ENCODE measurements around the gene GPR108.
"Not testable (repeated sequence)": the region's sequence is repeated elsewhere in the genome, so short reads cannot be mapped to it uniquely, and the experiment has no call there.

GPR108 gene

GRCh38 chr19:6765738-6766356 is 28.5 kb upstream of the GPR108 start:
- H3K4ac ChIP-seq (ENCODE audit: low read depth, low read length) = peak overlapping the region; percentile 16
- H3K9me3 ChIP-seq (ENCODE audit: insufficient read depth, low read depth, low read length) = no peaks in the 10 kb centered on the region
- H2BK120ac ChIP-seq (ENCODE audit: insufficient read depth, low read length, poor library complexity) = peak overlapping the region; percentile 37
- H4K8ac ChIP-seq (ENCODE audit: low read depth, low read length) = peak overlapping the region; percentile 49
- no peak overlapping the region for H2BK12ac ChIP-seq (ENCODE audit: low read length)
- H3K27ac ChIP-seq (ENCODE audit: low read depth, low read length) = peak overlapping the region; percentile 82
- peaks cover 6% of the 10 kb centered on the region for H3K79me2 ChIP-seq (ENCODE audit: control insufficient read depth, insufficient read depth, low read length, poor library complexity)
- peaks cover 2 to 8% of the 10 kb centered on the region in 2 experiments for H3K36me3 ChIP-seq (ENCODE audit: control insufficient read depth in 1 of 2, insufficient read depth in 2 of 2, low read length in 2 of 2)
- no peaks in the 10 kb centered on the region for H3K27me3 ChIP-seq (ENCODE audit: insufficient read depth, low read length)
- peak overlapping the region; percentile 65 for H3K18ac ChIP-seq (ENCODE audit: low read length)
- peak overlapping the region; percentile 53 for H2AK5ac ChIP-seq (ENCODE audit: low read length)
- peak overlapping the region; percentile 35 for H2BK5ac ChIP-seq (ENCODE audit: low read depth, low read length, poor library complexity)
- WGBS (ENCODE audit: extremely low coverage, insufficient coverage, insufficient read length) = no CpG with 5 or more reads among the region's 8 CpGs
- DNase-seq = peak; percentile 98
- peaks cover 9 to 12% of the 10 kb centered on the region in 2 experiments for H3K4me1 ChIP-seq (ENCODE audit: control insufficient read depth in 1 of 2, insufficient read depth in 2 of 2, low read length in 2 of 2)
- H3K4me2 ChIP-seq (ENCODE audit: low read length) = peak overlapping the region; percentile 75
- H3K23ac ChIP-seq (ENCODE audit: low read length) = no peak overlapping the region
- no peak overlapping the region for H2AFZ ChIP-seq (ENCODE audit: insufficient read depth, low read length, poor library complexity)
- H3K9ac ChIP-seq (ENCODE audit: low read length) = peak overlapping the region; percentile 5
- peak overlapping the region; percentile 80 for H3K4me3 ChIP-seq (ENCODE audit: low read depth, low read length)
- H4K91ac ChIP-seq (ENCODE audit: low read depth, low read length) = peak overlapping the region; percentile 44
- H4K12ac ChIP-seq (ENCODE audit: low read depth, low read length) = peak overlapping the region; percentile 28
- peak overlapping the region; percentile 71 for H3K14ac ChIP-seq (ENCODE audit: low read length)
- H3K79me1 ChIP-seq (ENCODE audit: low read length) = peaks cover 14% of the 10 kb centered on the region

GRCh38 chr19:6762253-6762797 is 24.9 kb upstream of the GPR108 start:
- H3K79me2 ChIP-seq (ENCODE audit: control insufficient read depth, insufficient read depth, low read length, poor library complexity); H2BK120ac ChIP-seq (ENCODE audit: insufficient read depth, low read length, poor library complexity); H3K4ac ChIP-seq (ENCODE audit: low read depth, low read length); H2BK5ac ChIP-seq (ENCODE audit: low read depth, low read length, poor library complexity); H2AK5ac ChIP-seq (ENCODE audit: low read length); H3K27ac ChIP-seq (ENCODE audit: low read depth, low read length); H3K18ac ChIP-seq (ENCODE audit: low read length); H4K91ac ChIP-seq (ENCODE audit: low read depth, low read length); H3K4me3 ChIP-seq (ENCODE audit: low read depth, low read length); H2AFZ ChIP-seq (ENCODE audit: insufficient read depth, low read length, poor library complexity); H3K9me3 ChIP-seq (ENCODE audit: insufficient read depth, low read depth, low read length); H4K8ac ChIP-seq (ENCODE audit: low read depth, low read length); H3K9ac ChIP-seq (ENCODE audit: low read length); H3K14ac ChIP-seq (ENCODE audit: low read length); H3K23ac ChIP-seq (ENCODE audit: low read length); H2BK12ac ChIP-seq (ENCODE audit: low read length); H3K4me2 ChIP-seq (ENCODE audit: low read length); H3K27me3 ChIP-seq (ENCODE audit: insufficient read depth, low read length); H4K12ac ChIP-seq (ENCODE audit: low read depth, low read length): not testable (repeated sequence)
- H3K4me1 ChIP-seq (ENCODE audit: control insufficient read depth in 1 of 2, insufficient read depth in 2 of 2, low read length in 2 of 2) = peaks cover 9 to 12% of the 10 kb centered on the region in 2 experiments
- peaks cover 11% of the 10 kb centered on the region for H3K79me1 ChIP-seq (ENCODE audit: low read length)
- peak; percentile 90 to 93 for DNase-seq
- WGBS (ENCODE audit: extremely low coverage, insufficient coverage, insufficient read length) = no CpG with 5 or more reads among the region's 8 CpGs
- peaks cover 22 to 23% of the 10 kb centered on the region in 2 experiments for H3K36me3 ChIP-seq (ENCODE audit: control insufficient read depth in 1 of 2, insufficient read depth in 2 of 2, low read length in 2 of 2)

DNA sequence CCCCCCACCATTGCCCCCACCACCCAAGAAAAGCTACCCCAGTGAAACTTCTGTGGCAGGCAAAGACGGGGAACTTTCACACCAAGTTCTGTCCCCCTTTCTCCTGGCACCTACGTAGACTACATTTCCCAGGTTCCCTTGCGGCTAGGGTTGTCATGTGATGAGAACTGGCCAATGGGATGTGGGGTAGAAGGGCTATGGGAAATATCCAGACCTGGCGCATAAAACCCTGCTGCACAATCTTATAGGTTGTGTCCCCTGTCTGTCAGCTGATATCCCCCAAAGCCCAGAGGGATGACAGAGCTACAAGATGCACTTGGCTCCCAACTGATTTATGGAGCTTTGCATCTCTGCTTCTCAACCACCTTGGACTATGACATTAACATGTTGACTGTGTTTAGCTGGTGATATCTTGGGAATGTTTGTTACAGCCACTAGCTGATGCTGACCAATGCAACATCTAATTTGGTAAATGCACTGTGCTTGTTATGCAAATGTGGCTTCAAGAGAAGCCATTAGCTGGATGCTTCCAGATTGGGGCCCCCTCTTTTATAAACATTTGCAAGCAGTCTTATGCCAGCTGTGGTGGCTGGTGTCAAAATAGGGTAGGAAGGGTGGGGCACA is 23.8 kb upstream of the GPR108 start:
- H2BK120ac ChIP-seq (ENCODE audit: insufficient read depth, low read length, poor library complexity) = no peak overlapping the region
- H3K9ac ChIP-seq (ENCODE audit: low read length) = no peak overlapping the region
- no CpG with 5 or more reads among the region's 4 CpGs for WGBS (ENCODE audit: extremely low coverage, insufficient coverage, insufficient read length)
- H4K91ac ChIP-seq (ENCODE audit: low read depth, low read length) = no peak overlapping the region
- H2AFZ ChIP-seq (ENCODE audit: insufficient read depth, low read length, poor library complexity) = no peak overlapping the region
- no peak overlapping the region for H3K4me2 ChIP-seq (ENCODE audit: low read length)
- no peak overlapping the region for H3K4me3 ChIP-seq (ENCODE audit: low read depth, low read length)
- no peak overlapping the region for H3K27ac ChIP-seq (ENCODE audit: low read depth, low read length)
- H3K4me1 ChIP-seq (ENCODE audit: control insufficient read depth in 1 of 2, insufficient read depth in 2 of 2, low read length in 2 of 2) = peaks cover 6% of the 10 kb centered on the region in 2 experiments
- no peak overlapping the region for H2BK12ac ChIP-seq (ENCODE audit: low read length)
- H4K12ac ChIP-seq (ENCODE audit: low read depth, low read length) = no peak overlapping the region
- no peaks in the 10 kb centered on the region for H3K27me3 ChIP-seq (ENCODE audit: insufficient read depth, low read length)
- H4K8ac ChIP-seq (ENCODE audit: low read depth, low read length) = no peak overlapping the region
- no peaks in the 10 kb centered on the region for H3K9me3 ChIP-seq (ENCODE audit: insufficient read depth, low read depth, low read length)
- H3K23ac ChIP-seq (ENCODE audit: low read length) = no peak overlapping the region
- no peak overlapping the region for H3K18ac ChIP-seq (ENCODE audit: low read length)
- H3K79me1 ChIP-seq (ENCODE audit: low read length) = peaks cover 2% of the 10 kb centered on the region
- H3K36me3 ChIP-seq (ENCODE audit: control insufficient read depth in 1 of 2, insufficient read depth in 2 of 2, low read length in 2 of 2) = peaks cover 23 to 25% of the 10 kb centered on the region in 2 experiments
- H3K4ac ChIP-seq (ENCODE audit: low read depth, low read length) = no peak overlapping the region
- H3K79me2 ChIP-seq (ENCODE audit: control insufficient read depth, insufficient read depth, low read length, poor library complexity) = no peaks in the 10 kb centered on the region
- no peak overlapping the region for H2BK5ac ChIP-seq (ENCODE audit: low read depth, low read length, poor library complexity)
- H3K14ac ChIP-seq (ENCODE audit: low read length) = no peak overlapping the region
- DNase-seq = no peak
- H2AK5ac ChIP-seq (ENCODE audit: low read length) = no peak overlapping the region

DNA sequence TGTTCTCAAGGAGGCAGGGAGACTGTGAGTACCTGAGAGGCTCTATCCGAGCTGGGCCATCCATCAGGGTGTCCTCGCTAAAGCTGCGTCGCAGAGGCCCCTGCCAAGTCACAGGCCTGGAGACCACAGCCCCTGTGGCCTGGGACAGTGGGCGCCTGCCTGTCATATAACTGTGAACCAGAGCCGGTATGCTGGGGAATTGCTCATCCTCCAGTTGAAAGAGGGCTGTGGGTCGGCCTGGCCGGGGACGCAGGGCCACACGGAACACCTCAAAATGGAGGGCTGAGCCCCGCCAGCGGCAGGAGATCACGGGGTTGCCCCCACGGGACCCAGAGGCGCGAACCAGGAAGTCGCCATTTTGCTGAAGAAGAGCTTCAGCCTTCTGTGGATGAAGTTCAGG is 23.2 kb upstream of the GPR108 start:
- Histone ChIP-seq H3K18ac (ENCODE audit: low read length) (no peak overlapping the region), H3K23ac (ENCODE audit: low read length) (no peak overlapping the region)

More for the DNA sequence above, 23.2 kb upstream of the GPR108 start:
- peaks cover 4% of the 10 kb centered on the region in 2 experiments for H3K4me1 ChIP-seq (ENCODE audit: control insufficient read depth in 1 of 2, insufficient read depth in 2 of 2, low read length in 2 of 2)
- H2BK120ac ChIP-seq (ENCODE audit: insufficient read depth, low read length, poor library complexity) = no peak overlapping the region
- H2AK5ac ChIP-seq (ENCODE audit: low read length) = no peak overlapping the region
- no peak overlapping the region for H3K4me2 ChIP-seq (ENCODE audit: low read length)
- H2BK5ac ChIP-seq (ENCODE audit: low read depth, low read length, poor library complexity) = no peak overlapping the region
- no peak overlapping the region for H2BK12ac ChIP-seq (ENCODE audit: low read length)
- peaks cover 23 to 25% of the 10 kb centered on the region in 2 experiments for H3K36me3 ChIP-seq (ENCODE audit: control insufficient read depth in 1 of 2, insufficient read depth in 2 of 2, low read length in 2 of 2)
- no peak overlapping the region for H4K8ac ChIP-seq (ENCODE audit: low read depth, low read length)
- H3K9ac ChIP-seq (ENCODE audit: low read length) = no peak overlapping the region
- H3K14ac ChIP-seq (ENCODE audit: low read length) = no peak overlapping the region
- no peak overlapping the region for H3K27ac ChIP-seq (ENCODE audit: low read depth, low read length)
- no peaks in the 10 kb centered on the region for H3K79me1 ChIP-seq (ENCODE audit: low read length)
- no peaks in the 10 kb centered on the region for H3K79me2 ChIP-seq (ENCODE audit: control insufficient read depth, insufficient read depth, low read length, poor library complexity)
- no peak overlapping the region for H2AFZ ChIP-seq (ENCODE audit: insufficient read depth, low read length, poor library complexity)
- H3K4me3 ChIP-seq (ENCODE audit: low read depth, low read length) = no peak overlapping the region
- H3K4ac ChIP-seq (ENCODE audit: low read depth, low read length) = no peak overlapping the region
- WGBS (ENCODE audit: extremely low coverage, insufficient coverage, insufficient read length) = no CpG with 5 or more reads among the region's 17 CpGs
- no peak overlapping the region for H4K91ac ChIP-seq (ENCODE audit: low read depth, low read length)
- no peak overlapping the region for H4K12ac ChIP-seq (ENCODE audit: low read depth, low read length)
- H3K27me3 ChIP-seq (ENCODE audit: insufficient read depth, low read length) = no peaks in the 10 kb centered on the region
- H3K9me3 ChIP-seq (ENCODE audit: insufficient read depth, low read depth, low read length) = no peaks in the 10 kb centered on the region
- no peak for DNase-seq

Data from trophoblast cell (in vitro differentiated cells and primary cell).